Immature natural killer cell (primary cell): Measurements from ENCODE around the gene CXCR5. TPM values are rescaled to one million over a fixed set of nuclear protein-coding genes. Genes with fewer than 3 reads are reported as not detected.

Experiments
- DNase-seq, 3 donors: peaks; one replicate each; pipeline ENCODE4 v3.0.0; 2022; ENCODE audit warnings: mixed read lengths in 1 of 3
- H3K27ac Mint-ChIP-seq, 6 donors: one replicate each; pipeline ENCODE4 v1.8.0; 2020; ENCODE audit warnings: mixed read lengths in 6 of 6, mild to moderate bottlenecking in 5 of 6, inconsistent platforms in 4 of 6, moderate library complexity in 3 of 6
- H3K27me3 Mint-ChIP-seq, 3 donors: one replicate each; pipeline ENCODE4 v1.8.0; 2020 to 2021; ENCODE audit warnings: low read depth in 3 of 3, mild to moderate bottlenecking in 3 of 3, mixed read lengths in 3 of 3, moderate library complexity in 3 of 3, inconsistent platforms in 1 of 3
- H3K36me3 Mint-ChIP-seq, 3 donors: one replicate each; pipeline ENCODE4 v1.8.0; 2020; ENCODE audit warnings: mixed read lengths in 3 of 3, inconsistent platforms in 2 of 3, mild to moderate bottlenecking in 2 of 3
- H3K4me1 Mint-ChIP-seq, 2 donors: one replicate each; pipeline ENCODE4 v1.8.0; 2020; ENCODE audit warnings: inconsistent platforms in 2 of 2, mild to moderate bottlenecking in 2 of 2, mixed read lengths in 2 of 2, moderate library complexity in 1 of 2
- H3K4me3 Mint-ChIP-seq, 5 donors: one replicate each; pipeline ENCODE4 v1.8.0; 2020; ENCODE audit warnings: mild to moderate bottlenecking in 5 of 5, mixed read lengths in 5 of 5, inconsistent platforms in 3 of 5, moderate library complexity in 3 of 5
- H3K9me3 Mint-ChIP-seq, 6 donors: one replicate each; pipeline ENCODE4 v1.8.0; 2020; ENCODE audit warnings: mild to moderate bottlenecking in 6 of 6, mixed read lengths in 6 of 6, inconsistent platforms in 4 of 6, moderate library complexity in 3 of 6
- polyA plus RNA-seq, 3 donors: library from polyadenylated mRNA; unstranded; fragments of 300-500 nt; fragmentation: Illumina TruSeq; gene quantifications; one replicate each; pipeline ENCODE4 v1.2.3, GENCODE V29; 2021

The CXCR5 gene
- polyA plus RNA-seq, 3 donors from 2014 or later, result 0.05 to 0.30 TPM; not detected in 1

DNA sequence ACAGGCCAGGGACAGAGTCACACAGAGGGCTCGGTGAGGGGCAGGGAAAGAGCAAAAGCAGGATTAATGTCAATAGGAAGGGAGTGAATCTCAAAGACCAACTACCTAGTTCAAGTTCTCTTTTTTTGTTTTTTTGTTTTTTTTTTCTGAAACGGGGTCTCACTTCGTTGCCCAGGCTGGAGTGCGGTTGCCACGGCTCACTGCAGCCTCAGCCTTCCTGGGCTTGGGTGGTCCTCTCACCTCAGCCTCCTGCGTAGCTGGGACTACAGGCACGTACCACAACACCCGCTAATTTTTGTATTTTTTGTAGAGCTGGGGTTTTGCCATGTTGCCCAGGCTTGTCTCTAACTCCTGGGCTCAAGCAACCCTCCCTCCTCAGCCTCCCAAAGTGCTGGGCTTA is 51.7 kb downstream of the CXCR5 start:
- no peaks in the 10 kb centered on the region for H3K9me3 Mint-ChIP-seq
- DNase-seq, result no peak
- H3K27ac Mint-ChIP-seq, result no peak overlapping the region
- no peaks in the 10 kb centered on the region for H3K36me3 Mint-ChIP-seq
- H3K27me3 Mint-ChIP-seq, result peaks cover 4 to 11% (median 4%) of the 10 kb centered on the region in 3 donors
- no peak overlapping the region for H3K4me3 Mint-ChIP-seq
- H3K4me1 Mint-ChIP-seq, result peaks cover 9% of the 10 kb centered on the region in 2 donors

DNA sequence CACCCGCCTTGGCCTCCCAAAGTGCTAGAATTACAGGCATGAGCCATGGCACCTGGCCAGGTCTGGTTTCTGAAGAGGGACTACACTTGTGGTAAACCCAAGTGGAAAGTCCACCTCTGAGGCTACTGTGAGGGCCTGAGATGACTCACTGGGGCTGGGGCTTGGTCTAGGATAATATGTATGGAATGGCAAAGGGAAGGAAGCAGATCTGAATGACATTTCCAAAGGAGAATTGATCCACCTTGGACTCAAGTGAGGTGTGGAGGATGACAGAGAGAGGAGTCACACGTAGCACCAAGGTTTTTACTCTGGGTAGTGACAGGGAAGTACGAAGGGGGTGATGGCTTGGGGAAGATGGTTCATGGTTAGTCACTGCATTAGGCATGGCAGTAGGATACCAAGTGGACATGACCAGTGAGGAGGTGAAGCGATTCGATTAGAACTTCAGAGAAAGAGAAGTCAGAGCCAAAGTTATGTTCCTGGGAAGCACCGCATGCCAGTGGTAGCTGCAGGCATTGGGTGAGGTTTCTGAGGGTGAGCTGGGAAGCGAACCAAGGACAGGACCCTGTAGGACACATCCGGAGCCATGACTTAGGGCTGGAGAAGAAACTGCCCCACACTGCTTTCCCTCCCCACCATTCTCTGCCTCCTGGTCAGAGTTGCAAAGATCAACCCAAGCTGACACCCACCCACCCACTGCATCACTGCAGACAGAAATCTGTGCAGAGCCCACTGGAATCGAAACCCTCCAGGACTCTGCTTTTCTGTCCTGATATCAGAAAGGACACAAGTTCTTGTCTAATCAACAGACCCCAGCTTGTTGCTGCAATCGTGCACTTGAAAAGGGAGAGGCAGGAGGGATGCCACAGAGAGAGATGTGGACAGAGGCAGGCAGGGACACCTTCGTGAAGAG is 55.1 kb downstream of the CXCR5 start:
- no peak for DNase-seq
- Mint-ChIP-seq H3K27me3 (peaks cover 4 to 11% (median 4%) of the 10 kb centered on the region in 3 donors), H3K4me1 (peaks cover 0 to 4% of the 10 kb centered on the region in 2 donors), H3K27ac (no peak overlapping the region), H3K9me3 (no peaks in the 10 kb centered on the region), H3K4me3 (no peak overlapping the region), H3K36me3 (no peaks in the 10 kb centered on the region)

DNA sequence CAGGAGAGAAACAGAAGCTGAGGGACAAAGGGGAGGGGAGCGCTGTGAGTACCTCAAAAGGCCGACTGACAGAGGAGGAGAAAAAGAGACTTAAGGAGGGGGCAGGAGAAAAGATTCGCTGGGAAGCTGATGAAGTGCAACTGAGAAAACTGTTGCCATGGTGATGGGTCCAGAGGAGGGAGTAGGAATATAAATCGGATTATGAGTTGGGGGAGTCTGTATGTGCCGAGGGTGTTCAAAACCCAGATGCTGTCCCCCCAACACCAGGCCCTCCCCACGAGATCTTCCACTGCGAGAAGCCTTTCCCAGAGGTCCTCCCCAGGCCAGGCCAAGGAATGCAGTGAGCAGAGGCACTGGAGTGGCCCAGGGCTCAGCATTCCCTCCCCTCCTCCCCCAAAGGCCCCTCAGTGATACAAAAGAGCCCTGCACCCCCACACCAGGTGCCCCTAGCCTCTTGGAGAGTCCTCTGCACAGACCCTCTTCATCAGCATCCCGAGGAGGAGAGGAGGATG is 55.8 kb downstream of the CXCR5 start:
- H3K9me3 Mint-ChIP-seq, result no peaks in the 10 kb centered on the region
- H3K27ac Mint-ChIP-seq, result no peak overlapping the region
- peaks cover 4 to 11% (median 4%) of the 10 kb centered on the region in 3 donors for H3K27me3 Mint-ChIP-seq
- H3K4me1 Mint-ChIP-seq, result peaks cover 0 to 4% of the 10 kb centered on the region in 2 donors
- H3K36me3 Mint-ChIP-seq, result no peaks in the 10 kb centered on the region
- DNase-seq, result no peak
- no peak overlapping the region for H3K4me3 Mint-ChIP-seq

DNA sequence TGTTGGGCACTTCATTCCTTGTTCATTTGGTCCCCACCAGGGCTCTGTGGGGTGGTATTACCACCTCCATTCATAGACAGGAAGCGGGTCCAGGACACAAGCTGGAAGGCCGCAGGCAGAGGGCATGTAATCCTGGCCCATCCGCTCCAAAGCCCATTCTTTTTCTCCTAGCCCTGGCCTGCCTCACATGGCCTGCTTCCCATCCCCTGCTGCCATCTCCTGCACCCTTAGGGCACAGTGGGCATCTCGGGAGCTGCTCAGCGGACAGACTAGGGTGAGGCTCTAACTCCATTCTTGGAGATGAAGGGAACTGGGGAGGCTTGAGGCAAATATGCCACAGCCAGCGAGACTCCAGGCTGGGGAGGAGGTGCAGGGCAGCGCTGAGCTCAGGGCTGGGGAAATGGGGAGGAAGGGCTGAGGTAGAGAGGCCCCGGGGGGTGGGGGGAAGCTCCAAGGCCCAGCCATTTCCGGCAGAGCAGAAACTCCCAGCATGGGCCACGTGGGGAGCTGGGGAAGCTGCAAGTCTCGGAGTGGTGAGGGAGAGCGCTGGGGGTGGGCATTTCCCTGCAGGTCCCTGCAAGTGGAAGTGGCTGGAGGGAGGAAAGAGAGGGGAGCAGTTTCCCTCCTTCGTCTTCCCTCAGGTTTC is 56.4 kb downstream of the CXCR5 start:
- no peak overlapping the region for H3K4me3 Mint-ChIP-seq
- peaks cover 4 to 13% (median 6%) of the 10 kb centered on the region in 3 donors for H3K27me3 Mint-ChIP-seq
- H3K9me3 Mint-ChIP-seq, result no peaks in the 10 kb centered on the region
- no peak overlapping the region for H3K27ac Mint-ChIP-seq
- peaks cover 0 to 4% of the 10 kb centered on the region in 2 donors for H3K4me1 Mint-ChIP-seq
- H3K36me3 Mint-ChIP-seq, result no peaks in the 10 kb centered on the region
- no peak for DNase-seq

DNA sequence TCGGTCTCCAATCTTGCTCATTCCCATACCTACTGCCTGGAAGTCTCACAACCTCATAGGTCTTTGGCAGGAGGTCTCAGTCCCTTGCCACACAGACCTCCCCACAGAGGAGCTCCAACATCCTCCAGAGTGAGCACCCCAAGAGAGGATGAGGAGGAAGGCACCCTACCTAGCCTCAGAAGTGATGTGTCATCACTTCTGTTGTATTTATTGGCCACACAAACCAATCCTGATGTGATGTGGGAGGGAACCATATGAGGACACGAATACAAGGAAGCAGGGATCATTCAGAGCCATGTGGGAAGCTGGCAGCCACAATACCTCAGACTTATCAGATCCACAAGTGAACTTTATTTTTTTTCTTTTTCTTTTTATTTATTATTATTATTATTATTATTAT is 63.4 kb downstream of the CXCR5 start:
- Mint-ChIP-seq H3K4me1 (no peaks in the 10 kb centered on the region), H3K27ac (no peak overlapping the region), H3K4me3 (no peak overlapping the region), H3K9me3 (no peaks in the 10 kb centered on the region), H3K27me3 (peaks cover 2 to 13% (median 12%) of the 10 kb centered on the region in 3 donors), H3K36me3 (no peaks in the 10 kb centered on the region)
- DNase-seq, result no peak

Other genes starting within 250 kb of the CXCR5 start
- not detected for gene TREH, start 204.2 kb upstream of the CXCR5 start, polyA plus RNA-seq
- gene DDX6, start 92.7 kb upstream of the CXCR5 start, polyA plus RNA-seq, result 100 to 1,000 TPM in 1 of 3 donors, 10 to 100 TPM in 2; 61.4 to 124 (median 90.2) TPM
- gene BCL9L, start 42.0 kb downstream of the CXCR5 start, polyA plus RNA-seq, result 10 to 100 TPM in 1 of 3 donors, 1 to 10 TPM in 1, not detected in 1; 2.2 to 10.5 TPM
- gene UPK2, start 72.4 kb downstream of the CXCR5 start, polyA plus RNA-seq, result 1 to 10 TPM in 1 of 3 donors, under 1 TPM in 1, not detected in 1; 0.81 to 1.4 TPM
- not detected for gene FOXR1, start 87.9 kb downstream of the CXCR5 start, polyA plus RNA-seq
- 10 to 100 TPM in 2 of 3 donors, 1 to 10 TPM in 1; 9.1 to 17.1 (median 10.5) TPM for gene CENATAC, start 114.2 kb downstream of the CXCR5 start, polyA plus RNA-seq
- gene RPS25, start 134.5 kb downstream of the CXCR5 start, polyA plus RNA-seq, result 1,000 to 10,000 TPM; 1,543 to 2,582 (median 1,747) TPM
- gene TRAPPC4, start 134.9 kb downstream of the CXCR5 start, polyA plus RNA-seq, result 100 to 1,000 TPM; 104 to 136 (median 110) TPM
- 10 to 100 TPM in 2 of 3 donors, 1 to 10 TPM in 1; 9.4 to 11.6 (median 11.4) TPM for gene SLC37A4, start 147.0 kb downstream of the CXCR5 start, polyA plus RNA-seq
- gene HYOU1, start 173.3 kb downstream of the CXCR5 start, polyA plus RNA-seq, result 10 to 100 TPM; 23.2 to 49.1 (median 32.9) TPM
- 10 to 100 TPM; 33.0 to 58.8 (median 49.3) TPM for gene VPS11, start 183.9 kb downstream of the CXCR5 start, polyA plus RNA-seq
- 10 to 100 TPM in 2 of 3 donors, 1 to 10 TPM in 1; 7.6 to 19.0 (median 11.9) TPM for gene HMBS, start 201.0 kb downstream of the CXCR5 start, polyA plus RNA-seq
- gene DPAGT1, start 218.0 kb downstream of the CXCR5 start, polyA plus RNA-seq, result 10 to 100 TPM; 23.7 to 47.4 (median 44.5) TPM
- gene C2CD2L, start 223.5 kb downstream of the CXCR5 start, polyA plus RNA-seq, result 1 to 10 TPM; 1.0 to 7.7 (median 2.6) TPM
- gene HINFP, start 237.7 kb downstream of the CXCR5 start, polyA plus RNA-seq, result 10 to 100 TPM in 2 of 3 donors, 1 to 10 TPM in 1; 9.2 to 18.6 (median 11.0) TPM